GM18499 (cell line): ENCODE measurements around the gene CHKB.
"Not testable (repeated sequence)": the region's sequence is repeated elsewhere in the genome, so short reads cannot be mapped to it uniquely, and the experiment has no call there.

ENCODE experiments used
- ATAC-seq: cut with Tn5 transposase; IDR thresholded peaks from one replicate; pipeline ENCODE4 v1.9.1; 2021; ENCODE audit warnings: moderate number of reproducible peaks; ENCODE audit not compliant: insufficient read depth, unreplicated experiment

The CHKB gene

GRCh38 chr22:50612528-50613221, 30.0 kb upstream of the CHKB start:
- ATAC-seq: no peak

- ATAC-seq: no peak
Measured at GRCh38 chr22:50612168-50612527, 29.5 kb upstream of the CHKB start.

- no peak for ATAC-seq
Measured at GRCh38 chr22:50611341-50612060, 28.9 kb upstream of the CHKB start.

GRCh38 chr22:50610581-50610980, 27.9 kb upstream of the CHKB start:
- no peak for ATAC-seq

- ATAC-seq: no peak
Measured at GRCh38 chr22:50610041-50610451, 27.4 kb upstream of the CHKB start.

GRCh38 chr22:50609599-50609998, 26.9 kb upstream of the CHKB start:
- no peak for ATAC-seq

- no peak for ATAC-seq
Measured at GRCh38 chr22:50608996-50609395, 26.3 kb upstream of the CHKB start.

- ATAC-seq: not testable (repeated sequence)
Measured at GRCh38 chr22:50608058-50608840, 25.6 kb upstream of the CHKB start.

GRCh38 chr22:50607659-50608020, 25.0 kb upstream of the CHKB start:
- ATAC-seq: no peak

GRCh38 chr22:50606946-50607658, 24.5 kb upstream of the CHKB start:
- ATAC-seq: no peak

- ATAC-seq: no peak
Measured at GRCh38 chr22:50606165-50606945, 23.7 kb upstream of the CHKB start.

- no peak for ATAC-seq
Measured at GRCh38 chr22:50605613-50606074, 23.0 kb upstream of the CHKB start.

- ATAC-seq: no peak
Measured at GRCh38 chr22:50605002-50605612, 22.5 kb upstream of the CHKB start.

- no peak for ATAC-seq
Measured at GRCh38 chr22:50604256-50605001, 21.8 kb upstream of the CHKB start.

GRCh38 chr22:50603511-50604255, 21.0 kb upstream of the CHKB start:
- ATAC-seq: no peak

GRCh38 chr22:50602338-50602700, 19.7 kb upstream of the CHKB start:
- ATAC-seq: no peak

GRCh38 chr22:50601669-50602337, 19.2 kb upstream of the CHKB start:
- no peak for ATAC-seq
